ENCODE results near the gene PTPRD.

Gene PTPRD

GRCh38 chr9:8412327-8412726 lies 2200.5 kb downstream of the PTPRD start:
- no peak overlapping the region for H3K4me3 ChIP-seq (ENCODE audit: low read depth, low read length)
- TF ChIP-seq CTCF (IDR thresholded peaks at IDR 0.05; ENCODE audit: low read depth, low read length), result no peak

- no peak for TF ChIP-seq CTCF (IDR thresholded peaks at IDR 0.05; ENCODE audit: low read depth, low read length)
Observed at GRCh38 chr9:8408575-8409190, 2204.1 kb downstream of the PTPRD start.

GRCh38 chr9:8401961-8402705 lies 2210.7 kb downstream of the PTPRD start:
- no peak overlapping the region for H3K4me3 ChIP-seq (ENCODE audit: low read depth, low read length)
- TF ChIP-seq CTCF (IDR thresholded peaks at IDR 0.05; ENCODE audit: low read depth, low read length), result no peak

More at GRCh38 chr9:8408575-8409190, 2204.1 kb downstream of the PTPRD start:
- H3K4me3 ChIP-seq (ENCODE audit: low read depth, low read length), result no peak overlapping the region

GRCh38 chr9:8400378-8400777 lies 2212.4 kb downstream of the PTPRD start:
- TF ChIP-seq CTCF (IDR thresholded peaks at IDR 0.05; ENCODE audit: low read depth, low read length), result no peak

GRCh38 chr9:8395022-8395421 lies 2217.8 kb downstream of the PTPRD start:
- no peak for TF ChIP-seq CTCF (IDR thresholded peaks at IDR 0.05; ENCODE audit: low read depth, low read length)
- H3K4me3 ChIP-seq (ENCODE audit: low read depth, low read length), result no peak overlapping the region

More at GRCh38 chr9:8400378-8400777, 2212.4 kb downstream of the PTPRD start:
- H3K4me3 ChIP-seq (ENCODE audit: low read depth, low read length), result no peak overlapping the region

GRCh38 chr9:8394341-8394740 lies 2218.5 kb downstream of the PTPRD start:
- no peak for TF ChIP-seq CTCF (IDR thresholded peaks at IDR 0.05; ENCODE audit: low read depth, low read length)
- H3K4me3 ChIP-seq (ENCODE audit: low read depth, low read length), result no peak overlapping the region

- no peak for TF ChIP-seq CTCF (IDR thresholded peaks at IDR 0.05; ENCODE audit: low read depth, low read length)
- no peak overlapping the region for H3K4me3 ChIP-seq (ENCODE audit: low read depth, low read length)
Observed at GRCh38 chr9:8392866-8393265, 2219.9 kb downstream of the PTPRD start.
